SK-N-SH (cell line): Measurements from ENCODE around the gene CARS2. TPM values are rescaled to one million over a fixed set of nuclear protein-coding genes. Genes with fewer than 3 reads are reported as not detected.

Experiments
- CTCF ChIA-PET: fragments of 300-600, 350-600 bp; formaldehyde crosslinking; extraction: SDS; loops from one replicate; lab custom pipeline; 2021; lab: Yijun Ruan, JAX
- POLR2A ChIA-PET: fragments of 350-600 bp; sonication (Branson Sonifier 250); formaldehyde crosslinking; extraction: SDS; loops from one replicate; lab custom pipeline; 2020; ENCODE audit warnings: antibody characterized with exemption, inconsistent platforms; lab: Yijun Ruan, JAX
- DNase-seq: peaks from one replicate; pipeline ENCODE4 v3.0.0; 2012
- H2AFZ ChIP-seq: fragments of 200-600 bp; sonication (generic); 2 replicates; pipeline ENCODE4 v1.8.1; 2016; ENCODE audit warnings: antibody characterized with exemption, mild to moderate bottlenecking, low read depth
- H3F3A ChIP-seq: fragments of 200-600 bp; sonication (generic); replicated peaks from 2 replicates; pipeline ENCODE3; 2016; ENCODE audit warnings: antibody characterized with exemption, mild to moderate bottlenecking; ENCODE audit not compliant: insufficient read depth
- H3K27ac ChIP-seq, 2 experiments: fragments of 200-500 bp in 1 of 2; fragments of 200-600 bp in 1 of 2; sonication (Bioruptor generic) in 1 of 2; sonication (generic), shearing (Covaris generic) in 1 of 2; 2 replicates each; pipeline versions ENCODE4 v1.5.1 to v1.6.1; 2014 to 2016; ENCODE audit warnings: low read depth in 2 of 2, inconsistent platforms in 1 of 2, low read length in 1 of 2, mild to moderate bottlenecking in 1 of 2, mixed read lengths in 1 of 2
- H3K27me3 ChIP-seq: fragments of 200-600 bp; sonication (generic), shearing (Covaris generic); 2 replicates; pipeline ENCODE4 v1.6.1; 2016; ENCODE audit warnings: mixed run types; ENCODE audit not compliant: insufficient read depth
- H3K36me3 ChIP-seq, 2 experiments: fragments of 200-500 bp in 1 of 2; fragments of 200-600 bp in 1 of 2; sonication (Bioruptor generic) in 1 of 2; sonication (generic) in 1 of 2; replicated peaks in 1 of 2; 2 replicates each; pipeline versions ENCODE3 to v1.5.1; 2014 to 2016; ENCODE audit warnings: low read length in 1 of 2, mild to moderate bottlenecking in 1 of 2; ENCODE audit not compliant: insufficient read depth in 2 of 2, control insufficient read depth in 1 of 2
- H3K4me1 ChIP-seq, 2 experiments: fragments of 200-500 bp in 1 of 2; fragments of 200-600 bp in 1 of 2; sonication (Bioruptor generic) in 1 of 2; sonication (generic), shearing (Covaris generic) in 1 of 2; 2 replicates each; pipeline versions ENCODE4 v1.5.1 to v1.6.1; 2014 to 2016; ENCODE audit warnings: low read depth in 1 of 2, low read length in 1 of 2, mixed run types in 1 of 2; ENCODE audit not compliant: insufficient read depth in 2 of 2, control insufficient read depth in 1 of 2
- H3K4me2 ChIP-seq: fragments of 200-600 bp; sonication (generic), shearing (Covaris generic); 2 replicates; pipeline ENCODE4 v1.6.1; 2017; ENCODE audit warnings: mixed run types
- H3K4me3 ChIP-seq, 2 experiments: fragments of 200-500 bp in 1 of 2; fragments of 200-600 bp in 1 of 2; sonication (Bioruptor generic) in 1 of 2; sonication (generic), shearing (Covaris generic) in 1 of 2; 2 replicates each; pipeline versions ENCODE4 v1.5.1 to v1.8.1; 2014 to 2016; ENCODE audit warnings: low read depth in 2 of 2, inconsistent platforms in 1 of 2, low read length in 1 of 2, mild to moderate bottlenecking in 1 of 2, mixed read lengths in 1 of 2, moderate library complexity in 1 of 2
- H3K79me2 ChIP-seq: fragments of 200-600 bp; sonication (generic); 2 replicates; pipeline ENCODE4 v1.8.1; 2017; ENCODE audit warnings: mild to moderate bottlenecking; ENCODE audit not compliant: insufficient read depth
- H3K9ac ChIP-seq: fragments of 200-600 bp; sonication (generic); 2 replicates; pipeline ENCODE4 v1.6.1; 2017; ENCODE audit warnings: mixed run types
- H3K9me2 ChIP-seq: fragments of 200-600 bp; sonication (generic); 2 replicates; pipeline ENCODE4 v1.6.1; 2017; ENCODE audit warnings: mixed run types
- H3K9me3 ChIP-seq: fragments of 200-600 bp; sonication (generic); 2 replicates; pipeline ENCODE4 v1.6.1; 2017; ENCODE audit warnings: mixed run types, mild to moderate bottlenecking, moderate library complexity
- H4K20me1 ChIP-seq: fragments of 200-600 bp; sonication (generic); 2 replicates; pipeline ENCODE4 v1.6.1; 2017; ENCODE audit warnings: mild to moderate bottlenecking, mixed run types; ENCODE audit not compliant: insufficient read depth
- ELF1 ChIP-seq: IDR thresholded peaks from 2 replicates; pipeline ENCODE4 v1.4.0; 2012
- EZH2phosphoT487 ChIP-seq: fragments of 200-600 bp; sonication (generic); IDR thresholded peaks from 2 replicates; pipeline ENCODE4 v1.6.1; 2017; ENCODE audit warnings: low read depth, mixed run types, mild to moderate bottlenecking, antibody characterized with exemption, moderate library complexity, borderline replicate concordance
- MEF2A ChIP-seq: IDR thresholded peaks from 2 replicates; pipeline ENCODE4 v1.4.0; 2012; ENCODE audit warnings: low read depth, borderline replicate concordance
- MXI1 ChIP-seq: IDR thresholded peaks from 2 replicates; pipeline ENCODE4 v1.6.1; 2012; ENCODE audit warnings: mild to moderate bottlenecking, low read depth, low read length, improper control_type of control experiment
- NFIC ChIP-seq: IDR thresholded peaks from 2 replicates; pipeline ENCODE4 v1.4.0; 2012; ENCODE audit warnings: borderline replicate concordance
- RAD21 ChIP-seq: IDR thresholded peaks from 2 replicates; pipeline ENCODE4 v1.6.1; 2012; ENCODE audit warnings: mild to moderate bottlenecking, low read length
- RXRA ChIP-seq: IDR thresholded peaks from 2 replicates; pipeline ENCODE4 v1.4.0; 2012; ENCODE audit warnings: low read depth, mild to moderate bottlenecking, borderline replicate concordance
- SMC3 ChIP-seq: IDR thresholded peaks from 2 replicates; pipeline ENCODE4 v1.6.1; 2012; ENCODE audit warnings: low read depth, low read length, improper control_type of control experiment
- TCF12 ChIP-seq: IDR thresholded peaks from 2 replicates; pipeline ENCODE4 v1.4.0; 2012
- YY1 ChIP-seq: IDR thresholded peaks from 2 replicates; pipeline ENCODE4 v1.4.0; 2012; ENCODE audit warnings: low read depth, mild to moderate bottlenecking
- WGBS: methylation state at CpG from one replicate; pipeline ENCODE4 v1.1.6; 2017; ENCODE audit warnings: low lambda C conversion rate; 5-methylcytosine and 5-hydroxymethylcytosine counted together
- polyA plus RNA-seq, 3 experiments: library from polyadenylated mRNA; depleted of rRNA; stranded (reverse); fragments of >200 nt; gene quantifications; 2 replicates each; pipeline ENCODE4 v1.2.3, GENCODE V29; 2012
- TF ChIP-seq, protein P1 (sequence below): fragments of 150-350 bp; IDR thresholded peaks from 2 replicates; pipeline ENCODE4 v1.6.1; 2017; ENCODE audit warnings: antibody characterized with exemption, low read length, low read depth, borderline replicate concordance
- TF ChIP-seq, protein P2 (sequence below): fragments of 150-350 bp; IDR thresholded peaks from 2 replicates; pipeline ENCODE4 v1.6.1; 2016; ENCODE audit warnings: mild to moderate bottlenecking, low read depth, low read length
- TF ChIP-seq, protein P3 (sequence below): IDR thresholded peaks from 2 replicates; pipeline ENCODE4 v1.4.0; 2012; ENCODE audit warnings: low read depth, borderline replicate concordance
- TF ChIP-seq, protein P4 (sequence below): IDR thresholded peaks from 2 replicates; pipeline ENCODE4; 2012
- TF ChIP-seq, protein P5 (sequence below): IDR thresholded peaks from 2 replicates; pipeline ENCODE4 v1.4.0; 2012; ENCODE audit warnings: low read depth

Gene CARS2
- polyA plus RNA-seq, 1 of the 3 experiments (the other 2 are of a cell fraction) = 78.6 TPM

DNA sequence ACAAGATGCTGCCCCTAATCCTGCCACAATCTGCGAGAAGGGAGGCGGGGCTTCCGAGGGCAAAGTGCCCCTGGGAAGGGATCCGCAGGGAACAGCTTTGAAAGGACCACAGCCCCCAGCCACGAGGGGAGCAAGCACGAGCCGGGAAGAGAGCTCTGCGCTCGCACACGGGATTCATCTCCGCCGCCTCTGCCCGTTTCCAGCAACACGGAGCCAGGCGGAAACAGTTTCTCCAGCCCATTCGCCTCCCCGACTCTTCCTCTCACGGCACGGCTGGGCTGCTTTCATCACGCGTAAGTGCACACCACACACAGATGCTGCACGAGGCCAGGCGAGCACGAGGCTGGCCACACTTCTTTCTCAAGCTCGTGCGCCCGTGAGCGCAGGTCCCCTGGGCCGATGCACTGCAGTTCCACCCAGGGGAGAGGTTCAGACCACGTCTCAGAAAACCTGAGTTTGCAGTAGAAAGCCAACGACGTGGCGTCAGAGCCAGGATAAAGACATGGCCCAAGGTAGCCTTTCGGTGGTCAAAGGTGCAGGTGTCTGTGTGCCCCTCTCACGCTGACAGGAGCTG is 57.0 kb downstream of the CARS2 start:
- no peaks in the 10 kb centered on the region for H3K9me3 ChIP-seq
- no peaks in the 10 kb centered on the region for H4K20me1 ChIP-seq
- H2AFZ ChIP-seq = no peak overlapping the region
- H3K9me2 ChIP-seq = no peaks in the 10 kb centered on the region
- no peak overlapping the region for H3K4me3 ChIP-seq
- ChIA-PET CTCF (interaction anchor here (1.0 to 1.5 kb wide), 3 partner anchors 8 to 193 kb away, joined by 3 to 5 read pairs (median 3); no protein-coding TSS in a partner anchor), POLR2A (no interaction called here)
- H3K4me2 ChIP-seq = no peak overlapping the region
- TF ChIP-seq ELF1 (no peak), MXI1 (no peak), YY1 (no peak), TCF12 (no peak), MEF2A (no peak), SMC3 (no peak), RAD21 (no peak), EZH2phosphoT487 (no peak), NFIC (no peak), RXRA (no peak)
- TF ChIP-seq, protein P1, sequence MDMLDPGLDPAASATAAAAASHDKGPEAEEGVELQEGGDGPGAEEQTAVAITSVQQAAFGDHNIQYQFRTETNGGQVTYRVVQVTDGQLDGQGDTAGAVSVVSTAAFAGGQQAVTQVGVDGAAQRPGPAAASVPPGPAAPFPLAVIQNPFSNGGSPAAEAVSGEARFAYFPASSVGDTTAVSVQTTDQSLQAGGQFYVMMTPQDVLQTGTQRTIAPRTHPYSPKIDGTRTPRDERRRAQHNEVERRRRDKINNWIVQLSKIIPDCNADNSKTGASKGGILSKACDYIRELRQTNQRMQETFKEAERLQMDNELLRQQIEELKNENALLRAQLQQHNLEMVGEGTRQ = no peak
- TF ChIP-seq, protein P2, sequence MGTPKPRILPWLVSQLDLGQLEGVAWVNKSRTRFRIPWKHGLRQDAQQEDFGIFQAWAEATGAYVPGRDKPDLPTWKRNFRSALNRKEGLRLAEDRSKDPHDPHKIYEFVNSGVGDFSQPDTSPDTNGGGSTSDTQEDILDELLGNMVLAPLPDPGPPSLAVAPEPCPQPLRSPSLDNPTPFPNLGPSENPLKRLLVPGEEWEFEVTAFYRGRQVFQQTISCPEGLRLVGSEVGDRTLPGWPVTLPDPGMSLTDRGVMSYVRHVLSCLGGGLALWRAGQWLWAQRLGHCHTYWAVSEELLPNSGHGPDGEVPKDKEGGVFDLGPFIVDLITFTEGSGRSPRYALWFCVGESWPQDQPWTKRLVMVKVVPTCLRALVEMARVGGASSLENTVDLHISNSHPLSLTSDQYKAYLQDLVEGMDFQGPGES = no peak
- TF ChIP-seq, protein P3, sequence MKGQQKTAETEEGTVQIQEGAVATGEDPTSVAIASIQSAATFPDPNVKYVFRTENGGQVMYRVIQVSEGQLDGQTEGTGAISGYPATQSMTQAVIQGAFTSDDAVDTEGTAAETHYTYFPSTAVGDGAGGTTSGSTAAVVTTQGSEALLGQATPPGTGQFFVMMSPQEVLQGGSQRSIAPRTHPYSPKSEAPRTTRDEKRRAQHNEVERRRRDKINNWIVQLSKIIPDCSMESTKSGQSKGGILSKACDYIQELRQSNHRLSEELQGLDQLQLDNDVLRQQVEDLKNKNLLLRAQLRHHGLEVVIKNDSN = no peak
- TF ChIP-seq, protein P4, sequence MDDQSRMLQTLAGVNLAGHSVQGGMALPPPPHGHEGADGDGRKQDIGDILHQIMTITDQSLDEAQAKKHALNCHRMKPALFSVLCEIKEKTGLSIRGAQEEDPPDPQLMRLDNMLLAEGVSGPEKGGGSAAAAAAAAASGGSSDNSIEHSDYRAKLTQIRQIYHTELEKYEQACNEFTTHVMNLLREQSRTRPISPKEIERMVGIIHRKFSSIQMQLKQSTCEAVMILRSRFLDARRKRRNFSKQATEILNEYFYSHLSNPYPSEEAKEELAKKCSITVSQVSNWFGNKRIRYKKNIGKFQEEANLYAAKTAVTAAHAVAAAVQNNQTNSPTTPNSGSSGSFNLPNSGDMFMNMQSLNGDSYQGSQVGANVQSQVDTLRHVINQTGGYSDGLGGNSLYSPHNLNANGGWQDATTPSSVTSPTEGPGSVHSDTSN = no peak
- TF ChIP-seq, protein P5, sequence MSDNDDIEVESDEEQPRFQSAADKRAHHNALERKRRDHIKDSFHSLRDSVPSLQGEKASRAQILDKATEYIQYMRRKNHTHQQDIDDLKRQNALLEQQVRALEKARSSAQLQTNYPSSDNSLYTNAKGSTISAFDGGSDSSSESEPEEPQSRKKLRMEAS = no peak
- WGBS = 93% methylated on average over 30 of the region's 35 CpGs
- H3K79me2 ChIP-seq = no peaks in the 10 kb centered on the region
- no peak overlapping the region for H3K9ac ChIP-seq
- H3F3A ChIP-seq = peaks cover 3% of the 10 kb centered on the region
- H3K36me3 ChIP-seq = peaks cover 6 to 24% of the 10 kb centered on the region in 2 experiments
- no peak overlapping the region; a peak in 1 of 4 replicates for H3K27ac ChIP-seq
- H3K27me3 ChIP-seq = no peaks in the 10 kb centered on the region
- peaks cover 0 to 4% of the 10 kb centered on the region in 2 experiments; a peak in 1 of 4 replicates for H3K4me1 ChIP-seq
- DNase-seq = no peak
